ENCODE measurements around the gene RAB9A. TPM values are rescaled to one million over a fixed set of nuclear protein-coding genes. Genes with fewer than 3 reads are reported as not detected.

RAB9A gene
- total RNA-seq, 1 donor from 2014 or later = 15.0 TPM

DNA sequence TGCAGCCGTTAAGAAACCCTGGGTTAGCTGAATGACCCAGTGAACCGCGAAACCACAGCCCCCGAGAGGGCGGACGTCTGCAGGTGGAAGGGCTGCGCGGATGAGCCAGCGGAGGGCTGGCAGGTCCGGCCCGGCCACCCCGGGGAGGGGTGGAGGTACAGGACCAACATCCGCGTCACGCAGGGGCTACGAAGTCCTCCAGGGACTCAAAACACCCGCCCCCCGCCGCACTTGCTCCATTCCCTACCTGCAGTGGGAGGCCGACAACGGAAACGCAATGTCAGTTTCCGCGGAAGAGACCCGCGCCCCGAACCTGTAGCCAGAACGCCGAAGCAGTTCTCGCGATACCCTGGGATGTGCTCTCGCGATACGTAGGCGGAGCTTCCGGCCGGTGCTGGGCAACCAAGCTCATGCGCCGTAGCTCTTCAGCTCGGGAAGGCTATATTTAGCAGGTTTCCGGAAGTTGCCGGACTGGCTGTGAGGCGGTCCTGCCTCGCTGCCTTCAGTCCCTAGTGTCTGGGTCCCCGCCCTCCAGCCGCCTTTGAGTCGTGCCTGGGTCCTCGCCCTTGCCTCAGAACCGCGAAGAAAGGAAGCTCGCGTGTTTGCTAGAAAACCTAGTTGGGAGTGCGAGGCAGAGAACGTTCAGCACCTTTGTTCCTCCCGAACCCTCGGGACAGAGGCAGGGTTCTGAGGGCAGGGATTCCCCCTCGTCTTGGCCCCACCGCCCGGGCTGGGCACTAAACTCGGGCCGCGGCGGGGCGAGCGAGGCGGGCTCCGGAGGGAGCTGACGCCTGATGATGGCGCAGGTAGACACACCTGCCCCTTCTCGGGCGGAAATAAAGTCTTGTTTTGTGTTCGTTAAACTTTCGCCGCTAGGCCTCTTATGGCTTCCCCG, 45.6 kb downstream of the RAB9A start, which contains the start of the genes OFD1 and TRAPPC2:
Gene OFD1 (plus strand): TSS at position 471 of the 895 bp plus-strand sequence. CDS start 324 bp downstream, at position 795.
Gene TRAPPC2 (minus strand): TSS at position 343 of the 895 bp plus-strand sequence. CDS start 14,657 bp downstream, outside the sequence.
- H3K27me3 ChIP-seq = no peaks in the 10 kb centered on the region
- H3K27ac ChIP-seq = peak within 1 kb of the TSS; percentile 91
- H3K4me1 ChIP-seq = no peaks in the 10 kb centered on the region
- no peaks in the 10 kb centered on the region for H3K36me3 ChIP-seq
- H3K4me3 ChIP-seq = peak within 1 kb of the TSS; percentile 72 to 80
- H3K9me3 ChIP-seq = no peaks in the 10 kb centered on the region
- peak; percentile 82 to 95 for TF ChIP-seq POLR2A (IDR thresholded peaks at IDR 0.05)
- TF ChIP-seq, protein P1, sequence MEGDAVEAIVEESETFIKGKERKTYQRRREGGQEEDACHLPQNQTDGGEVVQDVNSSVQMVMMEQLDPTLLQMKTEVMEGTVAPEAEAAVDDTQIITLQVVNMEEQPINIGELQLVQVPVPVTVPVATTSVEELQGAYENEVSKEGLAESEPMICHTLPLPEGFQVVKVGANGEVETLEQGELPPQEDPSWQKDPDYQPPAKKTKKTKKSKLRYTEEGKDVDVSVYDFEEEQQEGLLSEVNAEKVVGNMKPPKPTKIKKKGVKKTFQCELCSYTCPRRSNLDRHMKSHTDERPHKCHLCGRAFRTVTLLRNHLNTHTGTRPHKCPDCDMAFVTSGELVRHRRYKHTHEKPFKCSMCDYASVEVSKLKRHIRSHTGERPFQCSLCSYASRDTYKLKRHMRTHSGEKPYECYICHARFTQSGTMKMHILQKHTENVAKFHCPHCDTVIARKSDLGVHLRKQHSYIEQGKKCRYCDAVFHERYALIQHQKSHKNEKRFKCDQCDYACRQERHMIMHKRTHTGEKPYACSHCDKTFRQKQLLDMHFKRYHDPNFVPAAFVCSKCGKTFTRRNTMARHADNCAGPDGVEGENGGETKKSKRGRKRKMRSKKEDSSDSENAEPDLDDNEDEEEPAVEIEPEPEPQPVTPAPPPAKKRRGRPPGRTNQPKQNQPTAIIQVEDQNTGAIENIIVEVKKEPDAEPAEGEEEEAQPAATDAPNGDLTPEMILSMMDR (IDR thresholded peaks at IDR 0.05) = no peak
- peak; percentile 89 to 99 for TF ChIP-seq POLR2AphosphoS5 (IDR thresholded peaks at IDR 0.05; ENCODE audit: insufficient read depth in 1 of 2, low read depth in 1 of 2)
- intact Hi-C loops (cut with DNase I) = no loop called here
- DNase-seq (ENCODE audit: extremely low spot score in 2 of 2) = peak in 1 of 2 donors; percentile 96

DNA sequence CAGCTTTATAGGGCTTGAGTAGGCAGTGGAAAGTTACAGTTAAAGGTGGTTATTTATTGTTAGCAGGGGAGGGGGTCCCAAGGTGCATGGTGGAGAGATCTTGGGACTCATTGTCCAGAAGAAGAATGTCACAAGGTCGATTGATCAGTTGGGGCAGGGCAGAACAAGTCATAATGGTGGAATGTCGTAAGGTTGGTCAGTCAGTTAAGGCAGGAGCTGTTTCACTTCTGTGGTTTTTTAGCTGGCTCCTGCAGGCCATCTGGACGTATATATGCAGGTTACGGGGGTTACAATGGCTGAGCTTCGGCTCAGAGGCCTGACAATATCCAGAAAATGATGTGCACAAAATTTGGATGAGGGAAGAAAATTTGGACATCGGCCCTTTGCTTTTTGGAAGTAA, 52.8 kb downstream of the RAB9A start:
- TF ChIP-seq, protein P1 (IDR thresholded peaks at IDR 0.05) = no peak
- TF ChIP-seq POLR2AphosphoS5 (IDR thresholded peaks at IDR 0.05; ENCODE audit: insufficient read depth in 1 of 2, low read depth in 1 of 2) (no peak), POLR2A (IDR thresholded peaks at IDR 0.05) (no peak)
- no peak overlapping the region for H3K27ac ChIP-seq
- DNase-seq (ENCODE audit: extremely low spot score in 2 of 2) = no peak
- no peaks in the 10 kb centered on the region for H3K9me3 ChIP-seq
- intact Hi-C loops (cut with DNase I) = no loop called here
- H3K36me3 ChIP-seq = peaks cover 0 to 16% of the 10 kb centered on the region in 2 donors
- no peak overlapping the region for H3K4me3 ChIP-seq
- H3K27me3 ChIP-seq = no peaks in the 10 kb centered on the region
- no peaks in the 10 kb centered on the region for H3K4me1 ChIP-seq

DNA sequence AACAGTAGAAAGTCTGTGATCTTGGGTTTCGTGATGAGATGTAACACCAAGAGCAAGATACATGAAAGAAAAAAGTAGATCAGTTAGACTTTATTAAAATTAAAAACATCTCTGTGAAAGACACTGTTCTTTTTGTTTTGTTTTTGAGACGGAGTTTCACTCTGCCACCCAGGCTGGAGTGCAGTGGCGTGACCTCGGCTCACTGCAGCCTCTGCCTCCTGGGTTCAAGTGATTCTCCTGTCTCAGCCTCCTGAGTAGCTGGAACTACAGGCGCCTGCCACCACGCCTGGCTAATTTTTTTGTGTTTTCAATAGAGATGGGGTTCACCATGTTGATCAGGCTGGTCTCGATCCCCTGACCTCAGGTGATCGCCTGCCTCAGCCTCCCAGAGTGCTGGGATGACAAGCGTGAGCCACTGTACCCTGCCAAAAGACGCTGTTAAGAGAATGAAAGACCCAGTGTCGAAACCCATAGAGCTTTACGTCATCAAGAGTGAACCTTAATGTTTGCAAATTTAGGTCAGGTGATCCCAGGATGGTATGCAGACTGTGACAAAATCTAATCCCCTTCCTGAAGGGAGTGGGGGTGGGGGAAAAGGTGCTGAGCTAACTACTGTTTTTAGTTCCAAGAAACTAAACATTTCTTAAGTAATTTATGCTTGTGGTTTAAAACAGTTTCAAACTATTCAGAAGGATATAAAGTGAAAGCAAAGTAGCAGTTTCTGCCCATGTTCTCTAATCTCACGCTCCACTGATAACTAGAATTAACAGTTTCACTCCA, 53.7 kb downstream of the RAB9A start:
- Histone ChIP-seq H3K4me1 (no peaks in the 10 kb centered on the region), H3K27ac (no peak overlapping the region), H3K9me3 (no peaks in the 10 kb centered on the region), H3K36me3 (peaks cover 0 to 16% of the 10 kb centered on the region in 2 donors), H3K27me3 (no peaks in the 10 kb centered on the region), H3K4me3 (no peak overlapping the region)
- TF ChIP-seq, protein P1 (IDR thresholded peaks at IDR 0.05) = no peak
- no peak for DNase-seq (ENCODE audit: extremely low spot score in 2 of 2)
- intact Hi-C loops (cut with DNase I) = no loop called here

DNA sequence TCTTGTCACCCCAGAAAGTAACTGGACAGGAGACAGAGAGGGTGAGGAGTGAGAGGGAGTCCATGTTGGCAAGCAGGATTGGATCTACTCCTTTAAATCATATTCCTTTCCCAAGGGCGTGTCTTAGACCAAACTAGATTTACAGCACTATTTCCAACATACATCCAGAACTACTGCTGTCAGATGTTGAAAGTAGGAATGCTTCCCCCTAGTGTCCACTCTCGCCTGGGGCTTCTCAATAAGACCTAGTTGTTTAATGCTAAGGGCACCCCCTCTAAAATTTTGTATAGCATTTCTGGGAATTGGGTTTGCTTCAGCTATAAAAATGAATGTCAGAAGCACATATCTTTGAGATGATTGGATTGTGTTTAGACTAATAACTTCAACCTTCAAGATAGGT, 58.9 kb downstream of the RAB9A start:
- intact Hi-C loops (cut with DNase I) = no loop called here
- H3K27ac ChIP-seq = no peak overlapping the region
- H3K4me1 ChIP-seq = no peaks in the 10 kb centered on the region
- no peaks in the 10 kb centered on the region for H3K9me3 ChIP-seq
- no peak overlapping the region for H3K4me3 ChIP-seq
- H3K36me3 ChIP-seq = peaks cover 0 to 12% of the 10 kb centered on the region in 2 donors
- no peak for DNase-seq (ENCODE audit: extremely low spot score in 2 of 2)
- TF ChIP-seq, protein P1 (IDR thresholded peaks at IDR 0.05) = peak in 1 of 3 experiments; percentile 33
- no peak for TF ChIP-seq POLR2AphosphoS5 (IDR thresholded peaks at IDR 0.05; ENCODE audit: insufficient read depth in 1 of 2, low read depth in 1 of 2)
- H3K27me3 ChIP-seq = no peaks in the 10 kb centered on the region
